ENCODE results near the gene GCKR. TPM values are rescaled to one million over a fixed set of nuclear protein-coding genes. Genes with fewer than 3 reads are reported as not detected.

The GCKR gene
- total RNA-seq, 6 donors from 2014 or later = 0.24 to 0.83 TPM; not detected in 4

GRCh38 chr2:27572439-27572838, 75.8 kb downstream of the GCKR start:
- 73 to 74% methylated on average over 2 of the region's 2 CpGs for WGBS, 2 donors
- peaks cover 5 to 40% (median 30%) of the 10 kb centered on the region in 4 donors for H3K9me3 ChIP-seq
- no peaks in the 10 kb centered on the region for H3K27me3 ChIP-seq
- no peak for DNase-seq
- no peaks in the 10 kb centered on the region for H3K4me1 ChIP-seq
- H3K4me3 ChIP-seq = no peak overlapping the region
- H3K36me3 ChIP-seq = no peaks in the 10 kb centered on the region
- H3K27ac ChIP-seq = no peak overlapping the region
- no peak for TF ChIP-seq EP300 (IDR thresholded peaks at IDR 0.05)
- TF ChIP-seq POLR2A (IDR thresholded peaks at IDR 0.05) = no peak
- TF ChIP-seq CTCF (IDR thresholded peaks at IDR 0.05) = no peak
- no peak for TF ChIP-seq POLR2AphosphoS5 (IDR thresholded peaks at IDR 0.05)
- no peak for ATAC-seq (ENCODE audit: low FRiP score in 2 of 2)

- no peaks in the 10 kb centered on the region for H3K36me3 ChIP-seq
- H3K27me3 ChIP-seq = no peaks in the 10 kb centered on the region
- H3K9me3 ChIP-seq = peaks cover 5 to 40% (median 36%) of the 10 kb centered on the region in 4 donors
- H3K4me1 ChIP-seq = no peaks in the 10 kb centered on the region
- TF ChIP-seq POLR2A (IDR thresholded peaks at IDR 0.05) = no peak
- no peak for TF ChIP-seq POLR2AphosphoS5 (IDR thresholded peaks at IDR 0.05)
- no peak for TF ChIP-seq EP300 (IDR thresholded peaks at IDR 0.05)
- no peak for TF ChIP-seq CTCF (IDR thresholded peaks at IDR 0.05)
- WGBS, 2 donors = 55 to 75% methylated on average over 6 of the region's 6 CpGs
- ATAC-seq (ENCODE audit: low FRiP score in 2 of 2) = no peak
- no peak for DNase-seq
- H3K4me3 ChIP-seq = no peak overlapping the region
- H3K27ac ChIP-seq = no peak overlapping the region
These were observed 76.4 kb downstream of the GCKR start for GRCh38 chr2:27572998-27573429.

Small RNAs within 50 kb of the gene (small RNA-seq; reads per million reads assigned to genes)
- 0 reads per million in 4 donors for gene RNU6-986P

Other genes with a start within 250 kb of the GCKR start
- gene SLC30A3, start 233.8 kb upstream of the GCKR start, total RNA-seq = 1 to 10 TPM in 4 of 6 donors, under 1 TPM in 2; 0.20 to 2.3 (median 1.2) TPM
- gene DNAJC5G, start 221.4 kb upstream of the GCKR start, total RNA-seq = not detected
- under 1 TPM in 1 of 6 donors, not detected in 5; 0.49 TPM for gene TRIM54, start 214.4 kb upstream of the GCKR start, total RNA-seq
- gene UCN, start 188.4 kb upstream of the GCKR start, total RNA-seq = 10 to 100 TPM in 2 of 6 donors, 1 to 10 TPM in 4; 2.6 to 81.7 (median 4.6) TPM
- 10 to 100 TPM; 51.2 to 99.3 (median 75.9) TPM for gene MPV17, start 173.7 kb upstream of the GCKR start, total RNA-seq
- gene GTF3C2, start 140.1 kb upstream of the GCKR start, total RNA-seq = 100 to 1,000 TPM in 1 of 6 donors, 10 to 100 TPM in 5; 43.9 to 104 (median 48.9) TPM
- 10 to 100 TPM; 24.8 to 48.2 (median 29.8) TPM for gene EIF2B4, start 126.5 kb upstream of the GCKR start, total RNA-seq
- 100 to 1,000 TPM in 3 of 6 donors, 10 to 100 TPM in 3; 69.1 to 142 (median 113) TPM for gene SNX17, start 126.2 kb upstream of the GCKR start, total RNA-seq
- 10 to 100 TPM in 5 of 6 donors, 1 to 10 TPM in 1; 9.3 to 31.4 (median 18.0) TPM for gene ZNF513, start 116.1 kb upstream of the GCKR start, total RNA-seq
- gene PPM1G, start 87.2 kb upstream of the GCKR start, total RNA-seq = 10 to 100 TPM; 39.8 to 60.6 (median 55.3) TPM
- gene NRBP1, start 68.2 kb upstream of the GCKR start, total RNA-seq = 10 to 100 TPM; 46.5 to 81.5 (median 62.5) TPM
- 10 to 100 TPM; 13.8 to 39.7 (median 31.0) TPM for gene KRTCAP3, start 54.5 kb upstream of the GCKR start, total RNA-seq
- 10 to 100 TPM; 24.3 to 80.6 (median 29.8) TPM for gene IFT172, start 7.1 kb upstream of the GCKR start, total RNA-seq
- 1 to 10 TPM in 5 of 6 donors, not detected in 1; 1.1 to 4.6 (median 2.6) TPM for gene FNDC4, start 1.6 kb upstream of the GCKR start, total RNA-seq
- 10 to 100 TPM; 19.5 to 74.4 (median 26.4) TPM for gene ZNF512, start 86.2 kb downstream of the GCKR start, total RNA-seq
- 1 to 10 TPM; 1.3 to 7.3 (median 3.6) TPM for gene CCDC121, start 132.2 kb downstream of the GCKR start, total RNA-seq
- gene GPN1, start 132.2 kb downstream of the GCKR start, total RNA-seq = 10 to 100 TPM in 5 of 6 donors, 1 to 10 TPM in 1; 9.3 to 31.2 (median 21.6) TPM
- 10 to 100 TPM; 22.2 to 70.2 (median 25.0) TPM for gene SUPT7L, start 166.8 kb downstream of the GCKR start, total RNA-seq
- gene SLC4A1AP, start 167.1 kb downstream of the GCKR start, total RNA-seq = 10 to 100 TPM; 15.8 to 44.0 (median 21.6) TPM

All from upper lobe of left lung (tissue), 6 donors.